Muscle of arm (tissue), 12 donors: ENCODE results near the gene HLA-DMA. TPM values are rescaled to one million over a fixed set of nuclear protein-coding genes. Genes with fewer than 3 reads are reported as not detected.
"Not testable (repeated sequence)": the region's sequence is repeated elsewhere in the genome, so short reads cannot be mapped to it uniquely, and the experiment has no call there.

ENCODE experiments used
- DNase-seq: peaks from one replicate; pipeline ENCODE4 v3.0.0-alpha.2; 2013
- polyA plus RNA-seq, 12 donors: library from polyadenylated mRNA; unstranded; fragments of 120-200 nt; gene quantifications; one replicate each; pipeline ENCODE4 v1.2.1, GENCODE V29; 2013; ENCODE audit not compliant: insufficient read length in 12 of 12

Gene HLA-DMA
- polyA plus RNA-seq, 12 donors, result 2.7 to 28.3 (median 5.0) TPM; not detected in 2

DNA sequence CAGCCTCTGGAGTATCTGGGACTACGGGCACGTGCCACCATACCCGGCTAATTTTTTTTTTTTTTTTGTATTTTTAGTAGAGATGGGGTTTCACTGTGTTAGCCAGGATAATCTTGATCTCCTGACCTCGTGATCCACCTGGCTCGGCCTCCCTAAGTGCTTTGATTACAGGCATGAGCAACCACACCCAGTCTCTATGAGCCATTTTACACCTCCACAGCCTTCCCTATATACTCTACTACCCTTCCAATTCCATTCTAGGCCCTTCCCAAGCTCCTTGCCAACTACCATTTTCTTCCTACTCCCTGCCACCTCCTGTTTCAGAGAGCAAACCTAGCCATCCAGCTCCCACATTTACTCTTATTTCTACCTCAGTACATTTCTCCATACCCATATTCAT, 7.7 kb upstream of the HLA-DMA start:
- no peak for DNase-seq

- DNase-seq, result no peak
These were observed 3.3 kb upstream of the HLA-DMA start for GRCh38 chr6:32956176-32956575.

DNA sequence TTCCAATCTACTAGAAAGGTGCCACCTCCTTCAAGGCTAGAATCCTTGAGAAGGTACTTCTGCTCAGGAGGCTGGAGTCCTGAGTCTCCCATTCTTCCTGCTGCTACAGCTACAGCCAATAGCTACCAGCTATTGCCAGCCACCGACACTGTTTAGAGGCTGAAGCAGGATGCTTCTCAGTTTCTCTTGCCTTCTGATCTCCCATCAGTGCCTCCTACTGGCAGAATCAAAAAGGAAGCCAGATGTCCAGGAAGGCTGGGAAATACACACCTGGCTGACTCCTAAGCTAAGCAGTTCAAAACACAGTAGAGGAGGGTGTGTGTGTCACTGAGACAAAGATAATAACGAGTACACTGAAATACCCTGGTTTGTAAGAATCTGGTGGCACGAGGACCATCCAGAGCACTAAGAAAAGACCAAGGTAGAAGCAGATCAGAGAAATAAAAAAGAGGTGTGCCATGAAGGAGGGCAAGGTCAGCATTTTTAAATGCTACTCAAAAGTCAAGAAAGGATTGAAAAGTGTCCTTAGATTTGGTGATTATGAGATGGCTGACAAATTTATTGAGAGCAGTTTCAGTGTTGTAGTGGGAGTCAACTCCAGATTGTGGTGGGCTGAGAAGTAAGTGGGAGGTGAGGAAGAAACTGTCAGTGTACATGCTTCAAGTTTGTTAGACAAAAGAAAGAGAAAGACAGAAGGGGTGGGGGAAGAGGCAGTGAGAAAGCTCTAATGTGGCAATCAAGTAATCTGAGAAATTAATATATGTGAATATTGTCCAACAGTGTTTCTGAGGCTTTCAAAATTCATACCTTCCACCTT, 2.3 kb upstream of the HLA-DMA start:
- no peak for DNase-seq

- DNase-seq, result no peak
These were observed 1.4 kb upstream of the HLA-DMA start for GRCh38 chr6:32954267-32954666.

DNA sequence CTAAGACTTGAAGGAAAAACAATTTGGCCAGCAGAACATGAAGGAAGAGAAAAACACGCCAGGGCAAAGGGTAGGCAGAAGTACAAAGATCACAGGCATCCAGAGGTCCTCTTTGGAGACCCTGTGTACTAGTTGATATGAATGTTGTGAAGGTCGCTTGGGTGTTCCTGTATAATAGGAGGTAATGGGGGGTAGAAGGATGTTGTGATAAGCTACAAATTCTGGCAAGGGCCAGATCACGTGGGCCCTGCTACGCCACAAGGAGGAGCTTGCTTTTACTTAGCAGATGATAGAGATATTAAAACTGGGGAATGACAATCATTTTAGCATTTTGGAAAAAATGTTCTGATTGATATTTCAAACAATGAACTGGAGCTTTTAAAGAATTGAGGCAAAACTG, 878 bp upstream of the HLA-DMA start:
- DNase-seq, result no peak

GRCh38 chr6:32950449-32950848, 2.4 kb downstream of the HLA-DMA start:
- no peak for DNase-seq

GRCh38 chr6:32950010-32950409, 2.9 kb downstream of the HLA-DMA start:
- DNase-seq, result no peak

DNA sequence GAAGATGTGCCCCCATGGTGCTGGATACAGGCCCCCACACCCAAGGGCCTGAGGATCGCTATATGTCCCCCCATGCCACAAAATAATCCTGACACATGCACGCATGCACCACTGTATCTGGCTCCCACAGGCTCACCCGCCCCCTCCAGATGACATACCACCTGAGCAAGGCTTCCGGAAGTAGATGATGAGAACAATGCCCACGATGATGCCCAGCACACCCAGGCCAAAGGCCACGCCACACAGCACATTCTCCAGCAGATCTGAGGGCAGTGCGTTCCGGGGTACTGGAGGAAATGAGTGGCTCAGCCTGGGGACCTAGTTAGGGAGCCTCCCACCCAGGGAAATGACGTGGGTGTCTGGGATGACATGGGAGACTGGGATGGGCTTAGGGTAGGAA, 3.8 kb downstream of the HLA-DMA start:
- no peak for DNase-seq

DNA sequence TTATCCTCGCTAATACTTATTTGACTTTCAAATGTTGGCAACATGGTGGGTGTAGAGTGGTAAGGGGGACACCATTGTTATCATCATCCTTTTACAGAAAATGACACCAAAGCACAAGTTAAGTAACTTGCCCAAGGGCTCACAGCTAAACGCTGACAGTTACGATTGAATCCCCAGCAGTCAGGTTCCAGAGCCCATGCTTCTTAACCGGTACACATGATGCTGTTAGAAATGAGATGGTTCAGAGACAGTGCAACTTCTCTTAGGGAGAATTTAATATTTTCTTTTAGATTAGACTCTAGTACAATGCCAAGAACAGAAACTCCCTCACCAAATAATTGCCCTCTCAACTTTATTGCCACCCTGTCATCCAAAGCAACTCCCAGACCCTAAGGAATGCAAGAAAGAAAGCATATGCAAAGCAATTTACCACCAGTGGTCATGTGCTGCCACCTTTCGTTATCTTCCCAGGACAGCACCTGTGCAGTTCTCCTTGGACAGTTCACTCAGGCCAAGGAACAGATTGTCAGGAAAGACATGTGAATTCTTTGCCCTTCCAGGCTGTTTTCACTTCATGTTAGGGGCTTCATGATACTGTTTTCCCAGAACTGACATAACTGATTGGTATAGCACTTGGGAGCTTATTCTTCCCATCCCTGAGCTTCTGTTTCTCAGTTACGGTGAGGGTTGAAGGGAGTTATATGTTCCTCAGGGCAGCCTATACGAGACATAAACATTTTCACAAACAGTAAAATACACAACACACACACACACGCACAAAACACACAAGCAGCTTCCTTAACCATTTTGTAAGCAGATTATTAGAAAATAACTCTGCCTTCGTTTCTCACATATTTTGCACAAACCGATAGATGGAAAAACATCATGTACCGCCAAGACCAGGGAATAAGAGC, 5.1 kb downstream of the HLA-DMA start:
- no peak for DNase-seq

DNA sequence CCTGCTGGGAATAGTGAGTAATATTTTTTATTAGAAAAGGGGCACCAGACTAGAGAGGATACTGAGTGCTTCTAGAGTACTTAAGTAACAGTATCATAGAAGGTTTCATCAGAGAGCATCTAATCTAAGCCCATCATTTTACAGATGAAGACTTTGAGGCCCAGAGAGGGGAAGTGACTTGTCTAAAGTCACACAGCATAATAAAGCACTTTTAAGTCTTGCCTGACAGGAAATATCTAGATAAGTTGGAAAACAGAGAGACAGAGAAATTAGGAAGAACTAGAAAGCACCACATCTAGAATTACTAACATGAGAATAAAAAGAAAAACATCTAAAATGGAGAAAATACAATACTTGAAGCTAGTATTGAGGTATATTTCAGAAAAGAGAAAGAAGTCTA, 6.0 kb downstream of the HLA-DMA start:
- no peak for DNase-seq

- DNase-seq, result no peak
These were observed 6.9 kb downstream of the HLA-DMA start for GRCh38 chr6:32945953-32946352.

DNA sequence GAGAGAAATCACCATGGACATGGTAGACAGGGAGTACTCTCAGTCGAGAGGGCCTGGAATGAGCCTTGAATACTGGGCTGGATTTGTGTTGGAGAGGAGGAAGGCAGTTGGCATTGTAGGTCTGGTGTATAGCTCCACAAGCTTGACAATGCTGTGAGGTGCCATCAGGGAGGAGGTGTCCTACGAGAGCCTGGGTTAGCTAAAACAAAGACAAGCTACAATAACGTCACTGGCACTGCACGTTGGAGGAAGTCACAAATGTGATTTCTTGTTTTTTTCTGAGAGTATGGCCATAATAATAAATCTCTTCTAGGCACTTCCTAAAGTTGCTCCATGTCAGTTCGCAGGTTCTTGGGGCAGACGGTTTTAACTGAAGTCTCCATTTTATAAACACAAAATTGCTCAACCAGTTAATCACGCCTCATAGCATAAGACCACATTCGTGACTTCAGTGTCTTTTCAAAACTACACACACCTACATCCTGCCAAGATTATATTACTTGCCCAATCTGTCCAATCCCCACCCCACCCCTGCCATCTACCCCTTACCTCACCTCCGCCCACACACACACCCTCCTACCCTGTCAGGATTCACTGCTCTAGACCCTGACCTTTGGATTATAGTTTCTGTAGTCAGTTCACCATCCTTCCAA, 7.7 kb downstream of the HLA-DMA start:
- DNase-seq, result no peak

DNA sequence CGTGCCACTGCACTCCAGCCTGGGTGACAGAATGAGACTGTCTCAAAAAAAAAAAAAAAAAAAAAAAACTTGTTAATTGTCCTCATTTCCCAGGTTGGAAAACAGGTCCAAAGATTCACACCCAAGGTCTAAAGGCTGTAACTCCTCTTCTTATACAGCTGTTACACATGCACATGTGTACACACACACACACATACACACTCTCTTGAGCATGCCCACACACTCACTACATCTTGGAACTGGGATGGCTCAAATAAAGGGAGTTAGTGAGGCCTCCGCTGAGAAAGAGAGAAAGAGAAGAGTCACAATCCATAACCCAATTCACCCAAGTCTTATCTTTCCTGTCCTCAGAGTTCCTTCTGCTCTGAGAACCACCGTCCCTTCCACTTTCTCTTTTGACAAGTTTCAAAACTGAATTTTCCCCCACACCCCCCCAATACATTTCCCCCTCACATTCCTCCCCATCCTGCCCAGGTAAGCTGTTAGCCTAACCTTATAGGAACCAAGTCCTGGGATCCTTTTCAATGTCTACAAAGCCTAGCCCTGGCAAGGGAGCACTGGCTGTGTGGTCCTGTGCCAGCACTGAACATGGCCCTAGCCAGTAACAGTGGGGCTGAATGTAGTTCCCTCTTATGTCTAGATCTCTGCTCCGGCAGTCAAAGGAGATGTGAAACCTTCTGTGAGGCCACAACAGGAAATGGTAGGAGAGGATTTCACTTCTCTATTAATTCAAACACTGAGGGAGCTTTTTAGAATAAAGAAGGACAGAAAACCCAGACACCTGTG, 8.8 kb downstream of the HLA-DMA start:
- no peak for DNase-seq

DNA sequence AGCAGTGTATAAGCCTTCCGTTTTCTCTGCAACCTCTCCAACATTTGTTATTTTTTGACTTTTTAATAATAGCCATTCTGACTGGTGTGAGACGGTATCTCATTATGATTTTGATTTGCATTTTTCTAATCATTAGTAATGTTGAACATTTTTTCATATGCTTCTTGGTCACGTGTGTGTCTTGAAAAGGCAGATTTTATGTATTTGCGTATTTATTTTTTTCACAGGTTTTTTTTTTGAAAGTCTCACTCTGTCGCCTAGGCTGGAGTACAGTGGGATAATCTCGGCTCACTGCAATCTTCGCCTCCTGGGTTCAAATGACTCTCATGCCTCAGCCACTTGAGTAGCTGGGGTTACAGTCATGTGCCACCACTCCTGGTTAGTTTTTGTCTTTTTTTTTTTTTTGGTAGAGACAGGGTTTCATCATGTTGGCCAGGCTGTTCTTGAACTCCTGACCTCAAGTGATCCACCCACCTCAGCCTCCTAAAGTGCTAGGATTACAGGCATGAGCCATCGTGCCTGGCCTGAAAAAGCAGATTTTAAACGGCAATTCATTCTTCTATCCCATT, 10.3 kb downstream of the HLA-DMA start:
- DNase-seq, result not testable (repeated sequence)

DNA sequence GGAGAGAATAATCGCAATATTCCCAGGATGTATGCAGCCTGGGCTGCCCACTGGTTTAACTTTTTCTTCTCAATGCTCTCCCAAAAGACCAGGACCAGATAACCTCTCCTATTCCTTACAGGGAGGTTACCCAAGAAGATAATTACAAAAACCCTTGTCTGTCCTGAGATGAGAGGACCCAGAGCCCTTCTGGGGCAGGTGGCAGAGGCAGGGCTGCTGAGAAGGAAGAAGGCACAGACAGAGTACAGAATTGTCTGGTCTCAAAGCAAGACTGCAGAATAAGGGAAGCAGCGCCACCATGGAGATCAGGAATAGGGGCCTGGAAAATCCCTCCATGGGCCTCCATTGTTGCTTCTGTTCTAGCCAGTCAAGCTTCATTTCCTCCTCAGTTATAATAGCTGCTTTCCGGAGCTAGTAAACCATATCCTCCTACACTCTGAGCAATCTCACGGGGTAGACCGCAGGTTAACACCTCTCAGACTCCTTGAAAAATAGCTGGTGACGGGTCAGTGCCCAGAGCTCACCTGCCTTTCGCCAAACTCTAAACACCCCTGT, 11.6 kb downstream of the HLA-DMA start:
- no peak for DNase-seq

DNA sequence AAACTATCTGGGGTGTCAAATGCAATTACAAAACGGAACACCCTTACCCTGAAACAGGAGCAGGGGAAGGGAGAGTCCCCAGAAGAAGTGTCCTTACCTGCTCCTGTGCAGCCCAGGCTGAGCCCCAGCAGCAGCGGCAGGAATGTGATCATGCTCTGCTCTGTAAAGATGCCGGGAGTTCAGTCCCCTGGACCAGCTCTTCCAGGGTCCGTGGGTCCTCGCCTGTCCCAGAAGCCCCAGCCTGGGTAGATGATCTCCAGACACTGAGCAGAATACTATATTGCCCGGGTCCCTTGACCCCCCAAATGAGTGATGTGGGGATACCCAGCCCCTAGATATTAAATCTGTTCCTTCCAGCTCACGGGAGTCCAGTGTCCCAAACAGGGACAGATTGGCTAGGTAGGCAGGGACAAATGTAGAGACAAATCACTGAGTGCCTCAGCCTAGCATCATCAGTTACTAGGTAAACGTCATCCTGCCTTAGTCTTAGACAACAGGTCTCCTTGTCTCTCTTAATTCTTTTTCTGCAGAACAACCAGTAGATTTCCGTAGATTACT, 12.2 kb downstream of the HLA-DMA start, which contains the start of gene HLA-DMB:
Gene HLA-DMB, minus strand, starts transcription at position 373 of the 558 bp plus-strand sequence. Its CDS starts 221 bp downstream, at position 152.
- peak; percentile 76 for DNase-seq

DNA sequence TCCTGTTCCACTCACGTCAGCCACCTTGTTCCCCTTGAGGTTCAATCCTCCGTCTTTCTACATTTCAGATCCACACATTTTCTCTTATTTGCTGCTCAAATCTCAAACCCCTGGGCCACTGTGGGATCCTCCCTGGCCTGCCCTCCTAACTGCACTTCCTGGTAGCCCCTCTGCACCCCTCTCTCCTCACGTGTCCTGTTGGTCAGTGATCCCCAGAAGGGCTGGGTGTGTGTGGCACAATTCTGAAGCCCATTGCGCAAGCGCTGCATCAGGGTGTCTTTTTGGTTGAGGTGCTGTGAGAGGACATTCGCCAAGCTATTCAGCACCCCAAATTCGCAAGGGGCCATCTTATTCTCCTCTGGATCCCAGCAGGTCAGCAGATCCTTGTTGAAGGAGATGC, 14.4 kb downstream of the HLA-DMA start:
- no peak for DNase-seq

DNA sequence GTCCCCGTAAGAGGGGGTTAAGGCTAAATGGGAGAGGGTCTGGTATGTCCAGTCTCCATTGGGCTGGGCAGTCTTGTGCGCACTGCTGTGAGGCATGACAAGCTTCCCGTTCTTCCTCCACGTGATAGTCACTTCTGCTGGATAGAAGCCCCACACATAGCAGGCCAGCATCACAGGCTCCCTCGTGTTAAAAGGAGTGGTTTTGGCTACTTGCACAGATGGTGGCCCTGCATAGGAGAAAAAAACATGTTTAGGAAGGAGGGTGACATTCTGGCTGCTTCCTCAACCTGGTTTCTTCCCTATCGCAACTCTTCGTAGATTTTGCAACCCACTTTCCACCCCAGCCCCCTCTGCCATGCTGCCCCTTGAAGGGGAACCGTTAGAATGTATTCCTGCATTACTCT, 15.7 kb downstream of the HLA-DMA start:
- DNase-seq, result no peak

DNA sequence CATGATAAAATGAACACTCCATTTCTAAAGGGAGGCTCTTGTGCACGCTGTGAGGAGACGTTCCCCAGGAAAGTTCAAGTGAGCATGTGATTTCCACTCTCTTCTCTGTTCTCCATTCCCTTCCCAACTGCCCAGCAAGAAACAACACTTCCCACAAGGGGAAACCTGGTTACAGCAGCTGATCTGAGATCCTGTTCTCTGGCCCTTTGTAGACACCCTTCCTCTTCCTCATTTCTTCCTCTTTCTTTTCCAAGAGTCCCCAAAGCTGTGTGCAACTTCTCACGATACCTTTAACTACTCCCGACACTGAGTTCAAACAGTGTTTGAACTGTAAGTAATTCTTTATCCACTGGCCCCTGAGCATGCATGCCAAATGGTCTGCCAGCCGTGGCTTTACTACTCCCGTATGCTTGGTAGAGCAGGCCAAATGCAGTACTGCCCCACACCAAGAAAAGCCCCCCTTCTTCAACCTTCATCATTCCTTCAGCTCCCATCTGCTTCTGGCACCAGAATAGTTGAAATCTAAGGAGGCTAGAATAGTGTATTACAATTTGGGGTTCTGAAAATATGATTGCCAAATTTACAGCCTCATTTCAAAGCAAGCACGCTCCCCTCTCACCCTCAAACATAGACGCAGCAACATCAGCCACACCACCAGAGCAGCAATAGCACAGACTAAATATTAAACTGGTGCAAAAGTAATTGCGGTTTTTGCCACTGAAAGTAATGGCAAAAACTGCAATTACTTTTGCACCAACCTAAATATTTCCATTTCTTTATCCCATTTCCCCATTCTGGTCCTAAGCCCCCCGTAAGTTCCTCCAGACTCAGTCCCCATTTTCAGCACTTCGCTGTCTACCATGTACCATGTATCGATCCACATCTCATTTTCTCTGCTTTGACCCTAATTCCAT, 16.4 kb downstream of the HLA-DMA start:
- DNase-seq, result no peak
